IMR-90 (cell line): ENCODE measurements around the gene PPFIA2. TPM values are rescaled to one million over a fixed set of nuclear protein-coding genes. Genes with fewer than 3 reads are reported as not detected.

Source experiments
- ATAC-seq: fragments of 200-7000 bp; cut with Tn5 transposase; 2 replicates; pipeline ENCODE4 v1.9.1; 2020; ENCODE audit warnings: low read depth, mild to moderate bottlenecking, moderate library complexity
- BruUV-seq: library from RNA; stranded (reverse); fragments of 400-500 nt; replicated peaks from 2 replicates; lab custom pipeline; 2021; lab: Mats Ljungman, UMichigan
- CTCF ChIA-PET: fragments of 300-600 bp; formaldehyde crosslinking; extraction: SDS; loops from one replicate; lab custom pipeline; 2021; ENCODE audit warnings: antibody characterized with exemption; lab: Yijun Ruan, JAX
- POLR2A ChIA-PET: fragments of 300-600 bp; sonication (Branson Sonifier 250); formaldehyde crosslinking; loops from one replicate; lab custom pipeline; 2022; ENCODE audit warnings: antibody characterized with exemption; ENCODE audit not compliant: unreplicated experiment; lab: Charles Lee
- DNase-seq: peaks from one replicate; pipeline ENCODE4 v3.0.0; 2013
- H2AFZ ChIP-seq: replicated peaks from 2 replicates; pipeline ENCODE3; 2013; ENCODE audit warnings: low read length, mild to moderate bottlenecking; ENCODE audit not compliant: poor library complexity
- H2AK5ac ChIP-seq: 2 replicates; pipeline ENCODE4 v1.6.1; 2013; ENCODE audit warnings: low read depth, low read length, inconsistent platforms
- H2AK9ac ChIP-seq: replicated peaks from 2 replicates; pipeline ENCODE3; 2013; ENCODE audit warnings: mild to moderate bottlenecking, low read depth, low read length, moderate library complexity; ENCODE audit not compliant: poor library complexity
- H2BK120ac ChIP-seq: 2 replicates; pipeline ENCODE4 v1.6.1; 2013; ENCODE audit warnings: low read depth, low read length, inconsistent platforms
- H2BK15ac ChIP-seq: 3 replicates; pipeline ENCODE4 v1.6.1; 2013; ENCODE audit warnings: low read depth, low read length, inconsistent platforms
- H2BK20ac ChIP-seq: 2 replicates; pipeline ENCODE4 v1.6.1; 2013; ENCODE audit warnings: low read depth, mild to moderate bottlenecking, inconsistent platforms, low read length, moderate library complexity
- H2BK5ac ChIP-seq: 2 replicates; pipeline ENCODE4 v1.6.1; 2013; ENCODE audit warnings: mild to moderate bottlenecking, low read depth, low read length, inconsistent platforms; ENCODE audit not compliant: poor library complexity, severe bottlenecking
- H3K14ac ChIP-seq: replicated peaks from 2 replicates; pipeline ENCODE4 v1.6.1; 2013; ENCODE audit warnings: low read depth, low read length, inconsistent platforms
- H3K18ac ChIP-seq: 2 replicates; pipeline ENCODE4 v1.6.1; 2013; ENCODE audit warnings: low read depth, low read length, control low read depth
- H3K23ac ChIP-seq: 2 replicates; pipeline ENCODE4 v1.6.1; 2013; ENCODE audit warnings: low read depth, low read length, inconsistent platforms
- H3K27ac ChIP-seq: 2 replicates; pipeline ENCODE4 v1.5.1; 2013; ENCODE audit warnings: mild to moderate bottlenecking, control low read depth, low read length; ENCODE audit not compliant: insufficient read depth
- H3K27me3 ChIP-seq: 2 replicates; pipeline ENCODE4 v1.6.1; 2013; ENCODE audit warnings: low read length; ENCODE audit not compliant: control insufficient read depth, insufficient read depth
- H3K36me3 ChIP-seq: 2 replicates; pipeline ENCODE4 v1.6.1; 2013; ENCODE audit warnings: low read length, mixed read lengths; ENCODE audit not compliant: control insufficient read depth, insufficient read depth
- H3K4ac ChIP-seq: 2 replicates; pipeline ENCODE4 v1.6.1; 2013; ENCODE audit warnings: low read depth, low read length, inconsistent platforms
- H3K4me1 ChIP-seq: 2 replicates; pipeline ENCODE4 v1.6.1; 2013; ENCODE audit warnings: low read length, mixed read lengths; ENCODE audit not compliant: control insufficient read depth, insufficient read depth
- H3K4me2 ChIP-seq: 2 replicates; pipeline ENCODE4 v1.6.1; 2013; ENCODE audit warnings: low read depth, mild to moderate bottlenecking, control low read depth, low read length, moderate library complexity
- H3K4me3 ChIP-seq: 2 replicates; pipeline ENCODE4 v1.5.1; 2013; ENCODE audit warnings: low read depth, mild to moderate bottlenecking, control low read depth, low read length, moderate library complexity; ENCODE audit not compliant: insufficient read depth
- H3K56ac ChIP-seq: 2 replicates; pipeline ENCODE4 v1.6.1; 2013; ENCODE audit warnings: low read length, inconsistent platforms; ENCODE audit not compliant: insufficient read depth; ENCODE audit errors: extremely low read depth
- H3K79me1 ChIP-seq, 2 experiments: 2 replicates each; pipeline ENCODE4 v1.6.1; 2013; ENCODE audit warnings: low read length in 2 of 2, inconsistent platforms in 1 of 2, low read depth in 1 of 2
- H3K9ac ChIP-seq: 2 replicates; pipeline ENCODE4 v1.6.1; 2013; ENCODE audit warnings: low read depth, low read length, control low read depth
- H3K9me1 ChIP-seq: 2 replicates; pipeline ENCODE4 v1.6.1; 2013; ENCODE audit warnings: low read length, inconsistent platforms; ENCODE audit not compliant: insufficient read depth
- H3K9me3 ChIP-seq: 2 replicates; pipeline ENCODE4 v1.6.1; 2013; ENCODE audit warnings: low read length; ENCODE audit not compliant: control insufficient read depth, insufficient read depth
- H4K20me1 ChIP-seq: 2 replicates; pipeline ENCODE4 v1.6.1; 2013; ENCODE audit warnings: low read length, inconsistent platforms; ENCODE audit not compliant: insufficient read depth
- H4K5ac ChIP-seq: 2 replicates; pipeline ENCODE4 v1.6.1; 2013; ENCODE audit warnings: mild to moderate bottlenecking, low read depth, low read length, control low read depth
- H4K8ac ChIP-seq, 2 experiments: 2 replicates each; pipeline ENCODE4 v1.6.1; 2013; ENCODE audit warnings: low read depth in 2 of 2, low read length in 2 of 2, control low read depth in 1 of 2, inconsistent platforms in 1 of 2
- H4K91ac ChIP-seq: 2 replicates; pipeline ENCODE4 v1.6.1; 2013; ENCODE audit warnings: low read depth, low read length, inconsistent platforms; ENCODE audit not compliant: insufficient read depth
- BHLHE40 ChIP-seq: fragments of 150-350 bp; IDR thresholded peaks from 2 replicates; pipeline ENCODE4 v1.6.1; 2016; ENCODE audit warnings: mild to moderate bottlenecking, low read depth, low read length
- FOS ChIP-seq: fragments of 150-350 bp; IDR thresholded peaks from 2 replicates; pipeline ENCODE4 v1.6.1; 2016; ENCODE audit warnings: low read depth, low read length
- MAZ ChIP-seq: IDR thresholded peaks from 2 replicates; pipeline ENCODE4 v1.6.1; 2012; ENCODE audit warnings: low read depth, mild to moderate bottlenecking, low read length, improper control_type of control experiment, moderate library complexity, borderline replicate concordance
- WGBS, 2 experiments: methylation state at CpG; one replicate each; pipeline versions ENCODE4 v1.1.5 to v1.1.7; 2013; ENCODE audit warnings: missing lambda C conversion rate in 2 of 2; ENCODE audit not compliant: insufficient read length in 1 of 2; ENCODE audit errors: extremely low coverage in 2 of 2; 5-methylcytosine and 5-hydroxymethylcytosine counted together
- dilution Hi-C: fragments of 300-500 bp; cut with HindIII; formaldehyde crosslinking; loops from one replicate; pipeline ENCODE4 v1.14.3; 2018; ENCODE audit warnings: low sequenced_read_pairs; ENCODE audit not compliant: unreplicated experiment
- in situ Hi-C: fragments of 300-500 bp; cut with MboI; formaldehyde crosslinking; loops from 3 replicates; pipeline ENCODE4 v1.14.3; 2019; ENCODE audit warnings: low sequenced_read_pairs, inconsistent platforms, mixed read lengths
- intact Hi-C: fragments of 100-400 bp; cut with micrococcal nuclease; formaldehyde crosslinking; loops from 2 replicates; pipeline ENCODE4 v1.10.0; 2022
- polyA plus RNA-seq, 3 experiments: library from polyadenylated mRNA; depleted of rRNA; stranded (reverse); fragments of >200 nt; gene quantifications; 2 replicates each; pipeline ENCODE4 v1.2.3, GENCODE V29; 2012; ENCODE audit warnings: low replicate concordance in 1 of 3
- total RNA-seq: library from RNA; depleted of rRNA; stranded (reverse); fragments of >200 nt; gene quantifications from 2 replicates; pipeline ENCODE4 v1.2.3, GENCODE V29; 2012
- TF ChIP-seq, protein P1 (sequence below): fragments of 150-350 bp; IDR thresholded peaks from 2 replicates; pipeline ENCODE4 v1.6.1; 2016; ENCODE audit warnings: low read depth, mild to moderate bottlenecking, low read length, moderate library complexity, borderline replicate concordance

The PPFIA2 gene
- total and polyA plus RNA-seq, 2 of the 4 experiments (the other 2 are of a cell fraction), result 0.29 to 1.3 TPM

DNA sequence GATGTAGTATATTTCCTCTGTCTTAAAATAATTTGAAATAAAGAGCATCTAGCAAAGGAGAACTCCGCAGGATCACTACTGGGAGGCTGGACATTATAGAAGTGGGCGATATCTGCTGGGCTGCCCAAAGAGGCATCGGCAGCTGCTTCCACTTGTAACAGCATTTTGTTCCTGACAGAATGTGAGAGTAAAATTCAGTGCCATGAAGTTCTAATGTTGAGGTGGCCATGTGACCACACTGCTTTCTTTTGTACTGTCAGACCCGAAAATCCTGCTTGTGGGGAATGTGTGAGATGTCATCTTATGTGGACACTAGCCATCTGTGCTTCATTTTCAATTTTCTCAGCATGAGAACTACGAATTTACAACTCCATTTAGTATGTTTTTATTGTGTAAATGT is 529.4 kb downstream of the PPFIA2 start:
- no peaks in the 10 kb centered on the region for H3K4me1 ChIP-seq
- no CpG with 5 or more reads among the region's 5 CpGs for WGBS, 2 experiments

More for the DNA sequence above, 529.4 kb downstream of the PPFIA2 start:
- Histone ChIP-seq H2BK15ac (no peak overlapping the region), H4K20me1 (no peaks in the 10 kb centered on the region), H2BK20ac (no peak overlapping the region), H3K4me2 (no peak overlapping the region), H3K23ac (no peak overlapping the region), H3K9me3 (no peaks in the 10 kb centered on the region), H4K91ac (no peak overlapping the region), H3K9ac (no peak overlapping the region), H3K18ac (no peak overlapping the region), H3K36me3 (no peaks in the 10 kb centered on the region), H2BK120ac (no peak overlapping the region), H4K5ac (no peak overlapping the region), H3K27me3 (no peaks in the 10 kb centered on the region), H3K14ac (no peak overlapping the region), H4K8ac (no peak overlapping the region), H3K4me3 (no peak overlapping the region), H3K79me1 (no peaks in the 10 kb centered on the region), H3K4ac (no peak overlapping the region), H2AK5ac (no peak overlapping the region), H3K9me1 (no peaks in the 10 kb centered on the region), H2BK5ac (no peak overlapping the region), H3K27ac (no peak overlapping the region), H2AFZ (no peak overlapping the region), H3K56ac (no peak overlapping the region), H2AK9ac (no peak overlapping the region)
- ChIA-PET CTCF (no interaction called here), POLR2A (no interaction called here)
- in situ Hi-C loops, result no loop called here
- BruUV-seq, result no TSS peak
- TF ChIP-seq BHLHE40 (no peak), FOS (no peak), MAZ (no peak)
- TF ChIP-seq, protein P1, sequence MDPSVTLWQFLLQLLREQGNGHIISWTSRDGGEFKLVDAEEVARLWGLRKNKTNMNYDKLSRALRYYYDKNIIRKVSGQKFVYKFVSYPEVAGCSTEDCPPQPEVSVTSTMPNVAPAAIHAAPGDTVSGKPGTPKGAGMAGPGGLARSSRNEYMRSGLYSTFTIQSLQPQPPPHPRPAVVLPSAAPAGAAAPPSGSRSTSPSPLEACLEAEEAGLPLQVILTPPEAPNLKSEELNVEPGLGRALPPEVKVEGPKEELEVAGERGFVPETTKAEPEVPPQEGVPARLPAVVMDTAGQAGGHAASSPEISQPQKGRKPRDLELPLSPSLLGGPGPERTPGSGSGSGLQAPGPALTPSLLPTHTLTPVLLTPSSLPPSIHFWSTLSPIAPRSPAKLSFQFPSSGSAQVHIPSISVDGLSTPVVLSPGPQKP, result no peak
- dilution Hi-C loops, result no loop called here
- no peak for ATAC-seq
- intact Hi-C loops, result no loop called here
- DNase-seq, result no peak
